CD4-positive, alpha-beta memory T cell (primary cell): ENCODE results near the gene DENND6B. TPM values are rescaled to one million over a fixed set of nuclear protein-coding genes. Genes with fewer than 3 reads are reported as not detected.
"Not testable (repeated sequence)": the region's sequence is repeated elsewhere in the genome, so short reads cannot be mapped to it uniquely, and the experiment has no call there.

Experiments
- CTCF ChIA-PET: fragments of 350-600 bp; sonication (Branson Sonifier 250); formaldehyde crosslinking; loops from one replicate; lab custom pipeline; 2021; ENCODE audit warnings: inconsistent platforms; ENCODE audit not compliant: partially characterized antibody; lab: Charles Lee
- POLR2A ChIA-PET: fragments of 350-600 bp; sonication (Branson Sonifier 250); formaldehyde crosslinking; loops from one replicate; lab custom pipeline; 2021; ENCODE audit not compliant: partially characterized antibody; lab: Charles Lee
- DNase-seq, 5 donors: peaks; one replicate each; pipeline versions ENCODE4 v3.0.0 to v3.0.0-alpha.2; 2020 to 2022; ENCODE audit warnings: mixed read lengths in 1 of 5
- H3K27ac ChIP-seq: one replicate; pipeline ENCODE4 v1.7.0; 2013; ENCODE audit warnings: low read depth, low read length
- H3K27me3 ChIP-seq: 2 replicates; pipeline ENCODE4 v1.7.0; 2013; ENCODE audit warnings: mild to moderate bottlenecking, low read length, moderate library complexity; ENCODE audit not compliant: insufficient read depth
- H3K36me3 ChIP-seq: 2 replicates; pipeline ENCODE4 v1.7.0; 2013; ENCODE audit warnings: mild to moderate bottlenecking, low read length, moderate library complexity; ENCODE audit not compliant: insufficient read depth
- H3K4me1 ChIP-seq: 2 replicates; pipeline ENCODE4 v1.7.0; 2013; ENCODE audit warnings: mild to moderate bottlenecking, low read length, moderate library complexity; ENCODE audit not compliant: insufficient read depth
- H3K4me3 ChIP-seq, 2 donors: one replicate each; pipeline ENCODE4 v1.7.0; 2013; ENCODE audit warnings: low read length in 2 of 2, mild to moderate bottlenecking in 1 of 2
- H3K9me3 ChIP-seq, 2 donors: one replicate each; pipeline ENCODE4 v1.7.0; 2013; ENCODE audit warnings: low read length in 2 of 2, control low read depth in 1 of 2; ENCODE audit not compliant: control insufficient read depth in 1 of 2
- H3K27ac Mint-ChIP-seq, 7 donors: one replicate each; pipeline ENCODE4 v1.8.0; 2020 to 2021; ENCODE audit warnings: mixed read lengths in 7 of 7, mild to moderate bottlenecking in 6 of 7, inconsistent platforms in 3 of 7, moderate library complexity in 3 of 7
- H3K27me3 Mint-ChIP-seq, 2 donors: one replicate each; pipeline ENCODE4 v1.8.0; 2020 to 2021; ENCODE audit warnings: mixed read lengths in 2 of 2
- H3K36me3 Mint-ChIP-seq, 2 donors: one replicate each; pipeline ENCODE4 v1.8.0; 2020 to 2021; ENCODE audit warnings: mixed read lengths in 2 of 2, inconsistent platforms in 1 of 2, mild to moderate bottlenecking in 1 of 2
- H3K4me1 Mint-ChIP-seq, 4 donors: one replicate each; pipeline ENCODE4 v1.8.0; 2020 to 2021; ENCODE audit warnings: mixed read lengths in 4 of 4, mild to moderate bottlenecking in 1 of 4
- H3K4me3 Mint-ChIP-seq, 8 donors: one replicate each; pipeline ENCODE4 v1.8.0; 2020 to 2021; ENCODE audit warnings: mixed read lengths in 8 of 8, mild to moderate bottlenecking in 7 of 8, moderate library complexity in 6 of 8, inconsistent platforms in 3 of 8
- H3K9me3 Mint-ChIP-seq, 8 donors: one replicate each; pipeline ENCODE4 v1.8.0; 2020 to 2021; ENCODE audit warnings: mixed read lengths in 8 of 8, mild to moderate bottlenecking in 5 of 8, inconsistent platforms in 3 of 8, moderate library complexity in 1 of 8
- intact Hi-C: fragments of 100-400 bp; cut with micrococcal nuclease; formaldehyde crosslinking; loops from one replicate; pipeline ENCODE4 v1.15.1; 2023
- polyA plus RNA-seq, 2 donors: library from polyadenylated mRNA; unstranded; fragments of 300-500 nt; fragmentation: Illumina TruSeq; gene quantifications; one replicate each; pipeline ENCODE4 v1.2.3, GENCODE V29; 2021
- total RNA-seq, 2 experiments: library from RNA; stranded (reverse); gene quantifications; one replicate each; pipeline ENCODE4 v1.2.3, GENCODE V29; 2021

Gene DENND6B
- total and polyA plus RNA-seq, 4 experiments from 2014 or later, result 0.22 to 2.4 (median 0.94) TPM

- Histone ChIP-seq H3K36me3 (no peaks in the 10 kb centered on the region), H3K9me3 (no peaks in the 10 kb centered on the region), H3K27me3 (no peaks in the 10 kb centered on the region), H3K4me3 (no peak overlapping the region), H3K4me1 (peaks cover 14% of the 10 kb centered on the region), H3K27ac (no peak overlapping the region)
- Mint-ChIP-seq H3K4me3 (no peak overlapping the region), H3K4me1 (peaks cover 0 to 15% (median 8%) of the 10 kb centered on the region in 4 donors), H3K27me3 (no peaks in the 10 kb centered on the region), H3K36me3 (no peaks in the 10 kb centered on the region), H3K9me3 (no peaks in the 10 kb centered on the region), H3K27ac (no peak overlapping the region)
- POLR2A ChIA-PET, result interaction anchor here (1.1 to 1.3 kb wide), 2 partner anchors 39 to 67 kb away, joined by 3 to 4 read pairs; no protein-coding TSS in a partner anchor
- intact Hi-C loops, result no loop called here
- no peak for DNase-seq
- CTCF ChIA-PET, result interaction anchor here (0.6 to 2.3 kb wide), 8 partner anchors 33 to 346 kb away, joined by 3 to 17 read pairs (median 4); partner anchors contain the start of gene DENND6B
Observed at GRCh38 chr22:50275181-50276055, 51.4 kb downstream of the DENND6B start.

GRCh38 chr22:50274771-50275170, 52.0 kb downstream of the DENND6B start:
- H3K4me1 Mint-ChIP-seq, result peaks cover 0 to 15% (median 8%) of the 10 kb centered on the region in 4 donors
- no peak overlapping the region for H3K27ac ChIP-seq
- POLR2A ChIA-PET, result interaction anchor here (2.8 kb wide), 1 partner anchor 24 kb away, joined by 10 read pairs; the partner anchor contains the start of gene HDAC10
- H3K27me3 ChIP-seq, result no peaks in the 10 kb centered on the region
- no peaks in the 10 kb centered on the region for H3K9me3 ChIP-seq
- CTCF ChIA-PET, result interaction anchor here (0.6 to 2.3 kb wide), 3 partner anchors 53 to 217 kb away, joined by 4 to 17 read pairs (median 4); partner anchors contain the start of gene DENND6B
- no peak for DNase-seq
- H3K27ac Mint-ChIP-seq, result no peak overlapping the region
- intact Hi-C loops, result loop anchor here (1.0 to 5.0 kb wide), 3 partner anchors 53 to 223 kb away; partner anchors contain the start of gene DENND6B
- no peaks in the 10 kb centered on the region for H3K36me3 Mint-ChIP-seq
- peaks cover 15% of the 10 kb centered on the region for H3K4me1 ChIP-seq
- no peak overlapping the region for H3K4me3 Mint-ChIP-seq
- no peaks in the 10 kb centered on the region for H3K27me3 Mint-ChIP-seq
- H3K4me3 ChIP-seq, result no peak overlapping the region
- no peaks in the 10 kb centered on the region for H3K9me3 Mint-ChIP-seq
- no peaks in the 10 kb centered on the region for H3K36me3 ChIP-seq

- no peaks in the 10 kb centered on the region for H3K27me3 Mint-ChIP-seq
Observed at GRCh38 chr22:50274311-50274710, 52.5 kb downstream of the DENND6B start.

GRCh38 chr22:50273781-50274180, 53.0 kb downstream of the DENND6B start:
- POLR2A ChIA-PET, result interaction anchor here (2.8 kb wide), 1 partner anchor 23 kb away, joined by 10 read pairs; the partner anchor contains the start of gene HDAC10
- H3K4me3 ChIP-seq, result not testable (repeated sequence)
- H3K4me1 ChIP-seq, result peaks cover 20% of the 10 kb centered on the region

More at GRCh38 chr22:50274311-50274710, 52.5 kb downstream of the DENND6B start:
- Histone ChIP-seq H3K4me3 (no peak overlapping the region), H3K4me1 (peaks cover 19% of the 10 kb centered on the region), H3K9me3 (no peaks in the 10 kb centered on the region), H3K36me3 (no peaks in the 10 kb centered on the region), H3K27ac (no peak overlapping the region), H3K27me3 (no peaks in the 10 kb centered on the region)
- Mint-ChIP-seq H3K4me3 (no peak overlapping the region), H3K4me1 (peaks cover 0 to 15% (median 8%) of the 10 kb centered on the region in 4 donors), H3K9me3 (no peaks in the 10 kb centered on the region), H3K36me3 (no peaks in the 10 kb centered on the region), H3K27ac (peak overlapping the region in 1 of 7 donors; percentile 72)
- DNase-seq, result peak in 4 of 5 donors; percentile 27 to 45 (median 38)
- intact Hi-C loops, result loop anchor here (1.0 to 5.0 kb wide), 3 partner anchors 53 to 223 kb away; partner anchors contain the start of gene DENND6B
- ChIA-PET POLR2A (interaction anchor here (2.8 kb wide), 1 partner anchor 23 kb away, joined by 10 read pairs; the partner anchor contains the start of gene HDAC10), CTCF (interaction anchor here (0.7 to 2.3 kb wide), 3 partner anchors 32 to 67 kb away, joined by 4 to 7 read pairs (median 5); no protein-coding TSS in a partner anchor)

GRCh38 chr22:50273352-50273751, 53.5 kb downstream of the DENND6B start:
- peaks cover 24% of the 10 kb centered on the region for H3K4me1 ChIP-seq
- H3K36me3 Mint-ChIP-seq, H3K36me3 ChIP-seq, H3K9me3 ChIP-seq, H3K27me3 Mint-ChIP-seq, H3K27ac ChIP-seq, H3K4me3 ChIP-seq, DNase-seq, H3K27me3 ChIP-seq, H3K4me3 Mint-ChIP-seq, H3K9me3 Mint-ChIP-seq: not testable (repeated sequence)
- POLR2A ChIA-PET, result interaction anchor here (1.9 to 2.8 kb wide), 2 partner anchors 22 to 55 kb away, joined by 4 to 10 read pairs; partner anchors contain the start of gene HDAC10
- peaks cover 1 to 20% (median 8%) of the 10 kb centered on the region in 4 donors for H3K4me1 Mint-ChIP-seq
- intact Hi-C loops, result loop anchor here (5.0 kb wide), 1 partner anchor 224 kb away; no protein-coding TSS in a partner anchor
- CTCF ChIA-PET, result interaction anchor here (1.0 to 2.5 kb wide), 6 partner anchors 22 to 252 kb away, joined by 3 to 10 read pairs (median 6); partner anchors contain the start of genes HDAC10 and SCO2
- H3K27ac Mint-ChIP-seq, result peak overlapping the region in 1 of 7 donors; percentile 72

More at GRCh38 chr22:50273781-50274180, 53.0 kb downstream of the DENND6B start:
- H3K27ac Mint-ChIP-seq, result peak overlapping the region in 1 of 7 donors; percentile 72
- intact Hi-C loops, result loop anchor here (1.0 to 5.0 kb wide), 3 partner anchors 54 to 224 kb away; partner anchors contain the start of gene DENND6B
- not testable (repeated sequence) for H3K9me3 ChIP-seq, H3K27me3 ChIP-seq, H3K9me3 Mint-ChIP-seq, H3K27me3 Mint-ChIP-seq, H3K36me3 ChIP-seq, H3K36me3 Mint-ChIP-seq, DNase-seq, H3K27ac ChIP-seq
- peak overlapping the region in 1 of 8 donors; percentile 39 for H3K4me3 Mint-ChIP-seq
- CTCF ChIA-PET, result interaction anchor here (0.7 to 2.3 kb wide), 3 partner anchors 31 to 68 kb away, joined by 4 to 7 read pairs (median 5); no protein-coding TSS in a partner anchor
- peaks cover 0 to 16% (median 8%) of the 10 kb centered on the region in 4 donors for H3K4me1 Mint-ChIP-seq

GRCh38 chr22:50272044-50272802, 54.6 kb downstream of the DENND6B start:
- CTCF ChIA-PET, result interaction anchor here (0.8 to 2.5 kb wide), 11 partner anchors 19 to 253 kb away, joined by 3 to 11 read pairs (median 4); partner anchors contain the start of genes DENND6B, HDAC10, LMF2 and NCAPH2
- no peaks in the 10 kb centered on the region for H3K36me3 ChIP-seq
- peak overlapping the region in 3 of 8 donors; percentile 7 to 54 (median 25) for H3K4me3 Mint-ChIP-seq
- H3K4me1 Mint-ChIP-seq, result peaks cover 1 to 24% (median 10%) of the 10 kb centered on the region in 4 donors
- no peaks in the 10 kb centered on the region for H3K9me3 ChIP-seq
- H3K36me3 Mint-ChIP-seq, result no peaks in the 10 kb centered on the region
- H3K9me3 Mint-ChIP-seq, result no peaks in the 10 kb centered on the region
- H3K27me3 Mint-ChIP-seq, result no peaks in the 10 kb centered on the region
- no peak for DNase-seq
- no peak overlapping the region for H3K27ac ChIP-seq
- H3K27me3 ChIP-seq, result no peaks in the 10 kb centered on the region
- H3K4me1 ChIP-seq, result peaks cover 30% of the 10 kb centered on the region
- no peak overlapping the region for H3K27ac Mint-ChIP-seq
- intact Hi-C loops, result loop anchor here (5.0 kb wide), 1 partner anchor 225 kb away; no protein-coding TSS in a partner anchor
- POLR2A ChIA-PET, result interaction anchor here (0.6 to 2.8 kb wide), 6 partner anchors 21 to 347 kb away, joined by 3 to 10 read pairs (median 4); partner anchors contain the start of genes HDAC10 and TUBGCP6
- H3K4me3 ChIP-seq, result no peak overlapping the region
